HEK293 (cell line): ENCODE measurements around the gene MAP1B.

Experiments
- CTCF ChIP-seq: fragments of 450-650 bp; formaldehyde crosslinking; IDR thresholded peaks from 2 replicates; pipeline ENCODE4 v1.5.1; 2016; ENCODE audit warnings: missing biosample characterization, missing genetic modification characterization
- ZBTB44 ChIP-seq: fragments of 450-650 bp; IDR thresholded peaks from 2 replicates; pipeline ENCODE4 v1.5.1; 2018; ENCODE audit warnings: missing biosample characterization, mild to moderate bottlenecking, missing genetic modification characterization
- ZNF239 ChIP-seq: fragments of 450-650 bp; formaldehyde crosslinking; IDR thresholded peaks from 2 replicates; pipeline ENCODE4 v1.5.1; 2016; ENCODE audit warnings: missing biosample characterization, missing genetic modification characterization
- ZNF629 ChIP-seq: fragments of 450-650 bp; formaldehyde crosslinking; IDR thresholded peaks from 2 replicates; pipeline ENCODE4 v1.5.1; 2017; ENCODE audit warnings: missing biosample characterization, missing genetic modification characterization

GRCh38 chr5:72195581-72195980 is 88.3 kb downstream of the MAP1B start:
- TF ChIP-seq ZNF239 (tag by site-specific recombination) (no peak), ZBTB44 (no peak), CTCF (tag by site-specific recombination) (no peak), ZNF629 (tag by site-specific recombination) (no peak)
